H1 (cell line): ENCODE measurements around the gene CACNA1C. TPM values are rescaled to one million over a fixed set of nuclear protein-coding genes. Genes with fewer than 3 reads are reported as not detected.

Experiments used
- CTCF ChIA-PET: fragments of 300-600 bp; sonication (Branson Sonifier 250); formaldehyde crosslinking; loops from one replicate; lab custom pipeline; 2021; ENCODE audit not compliant: partially characterized antibody; lab: Charles Lee
- POLR2A ChIA-PET: fragments of 300-600 bp; sonication (Branson Sonifier 250); formaldehyde crosslinking; loops from one replicate; lab custom pipeline; 2021; ENCODE audit warnings: inconsistent platforms; ENCODE audit not compliant: partially characterized antibody; lab: Charles Lee
- DNase-seq, 2 experiments: peaks; one replicate each; pipeline versions ENCODE4 v3.0.0 to v3.0.0-alpha.2; 2010 to 2022; ENCODE audit warnings: low spot score in 2 of 2, low read depth in 1 of 2, mixed read lengths in 1 of 2
- FAIRE-seq: peaks from 2 replicates; lab custom pipeline; 2011; peaks lifted over from hg19 to GRCh38; lab: Jason Lieb, UNC
- H2AFZ ChIP-seq: 2 replicates; pipeline ENCODE4 v1.8.1; 2012; ENCODE audit warnings: low read length, inconsistent platforms
- H2AK5ac ChIP-seq: 2 replicates; pipeline ENCODE4 v1.6.1; 2013; ENCODE audit warnings: low read depth, low read length
- H2BK120ac ChIP-seq: replicated peaks from 2 replicates; pipeline ENCODE3; 2013; ENCODE audit warnings: low read depth, low read length, inconsistent platforms
- H2BK12ac ChIP-seq: 2 replicates; pipeline ENCODE4 v1.6.1; 2013; ENCODE audit warnings: low read depth, low read length
- H2BK15ac ChIP-seq: 2 replicates; pipeline ENCODE4 v1.6.1; 2013; ENCODE audit warnings: low read length
- H2BK20ac ChIP-seq: 2 replicates; pipeline ENCODE4 v1.6.1; 2013; ENCODE audit warnings: low read length
- H2BK5ac ChIP-seq: 2 replicates; pipeline ENCODE4 v1.6.1; 2013; ENCODE audit warnings: low read depth, low read length
- H3K14ac ChIP-seq: 2 replicates; pipeline ENCODE4 v1.6.1; 2013; ENCODE audit warnings: inconsistent platforms; ENCODE audit not compliant: insufficient read length
- H3K18ac ChIP-seq: 2 replicates; pipeline ENCODE4 v1.6.1; 2013; ENCODE audit warnings: low read length; ENCODE audit errors: extremely low read depth
- H3K23ac ChIP-seq: 2 replicates; pipeline ENCODE4 v1.6.1; 2013; ENCODE audit warnings: inconsistent platforms; ENCODE audit not compliant: insufficient read length
- H3K23me2 ChIP-seq: 2 replicates; pipeline ENCODE4 v1.6.1; 2013; ENCODE audit warnings: low read depth, low read length
- H3K27ac ChIP-seq: 2 replicates; pipeline ENCODE4 v1.6.1; 2011; ENCODE audit warnings: low read depth, low read length, inconsistent platforms
- H3K27me3 ChIP-seq, 4 experiments: replicated peaks in 1 of 4; 1 replicate in 1 of 4; 2 replicates in 3 of 4; pipeline versions ENCODE4 v1.6.1 to v1.8.1; 2011 to 2013; ENCODE audit warnings: low read length in 3 of 4, mild to moderate bottlenecking in 3 of 4, inconsistent platforms in 2 of 4, mixed read lengths in 2 of 4, moderate library complexity in 1 of 4; ENCODE audit not compliant: control insufficient read depth in 3 of 4, insufficient read depth in 3 of 4; ENCODE audit errors: extremely low read depth in 1 of 4
- H3K36me3 ChIP-seq, 4 experiments: 2 replicates each; pipeline versions ENCODE4 v1.6.1 to v1.8.1; 2011 to 2013; ENCODE audit warnings: mild to moderate bottlenecking in 4 of 4, low read length in 3 of 4, moderate library complexity in 2 of 4, control low read depth in 1 of 4, inconsistent platforms in 1 of 4; ENCODE audit not compliant: insufficient read depth in 4 of 4, control insufficient read depth in 2 of 4
- H3K4ac ChIP-seq: replicated peaks from 2 replicates; pipeline ENCODE3; 2013; ENCODE audit warnings: low read length, low read depth, mixed read lengths, inconsistent platforms; ENCODE audit not compliant: insufficient read length
- H3K4me1 ChIP-seq, 4 experiments: replicated peaks in 1 of 4; 1 replicate in 1 of 4; 2 replicates in 3 of 4; pipeline versions ENCODE4 v1.6.1 to v1.8.1; 2011 to 2013; ENCODE audit warnings: low read length in 3 of 4, inconsistent platforms in 2 of 4, mixed read lengths in 1 of 4; ENCODE audit not compliant: insufficient read depth in 4 of 4, control insufficient read depth in 3 of 4
- H3K4me2 ChIP-seq, 2 experiments: 2 replicates each; pipeline versions ENCODE4 v1.6.1 to v1.8.1; 2011 to 2013; ENCODE audit warnings: low read depth in 2 of 2, low read length in 2 of 2, control low read depth in 1 of 2, inconsistent platforms in 1 of 2, mild to moderate bottlenecking in 1 of 2; ENCODE audit not compliant: insufficient read depth in 1 of 2
- H3K4me3 ChIP-seq, 4 experiments: fragments of 200-600, 300-600 bp in 1 of 4; sonication (generic), shearing (Covaris generic), sonication (Bioruptor Twin) in 1 of 4; 2 replicates each; pipeline versions ENCODE4 v1.5.1 to v1.8.1; 2011 to 2016; ENCODE audit warnings: low read length in 4 of 4, low read depth in 3 of 4, control low read depth in 2 of 4, inconsistent platforms in 2 of 4, mild to moderate bottlenecking in 2 of 4, mixed read lengths in 1 of 4, moderate library complexity in 1 of 4; ENCODE audit not compliant: insufficient read depth in 2 of 4; ENCODE audit errors: extremely low read depth in 1 of 4
- H3K56ac ChIP-seq: replicated peaks from 2 replicates; pipeline ENCODE3; 2013; ENCODE audit warnings: low read depth, mild to moderate bottlenecking, mixed read lengths, low read length, inconsistent platforms; ENCODE audit not compliant: insufficient read length
- H3K79me1 ChIP-seq: 2 replicates; pipeline ENCODE4 v1.6.1; 2013; ENCODE audit warnings: low read depth, low read length, control low read depth
- H3K79me2 ChIP-seq, 2 experiments: 2 replicates each; pipeline versions ENCODE4 v1.6.1 to v1.8.1; 2012 to 2013; ENCODE audit warnings: low read length in 2 of 2, mild to moderate bottlenecking in 2 of 2, inconsistent platforms in 1 of 2; ENCODE audit not compliant: insufficient read depth in 2 of 2, control insufficient read depth in 1 of 2
- H3K9ac ChIP-seq, 4 experiments: replicated peaks in 1 of 4; 1 replicate in 1 of 4; 2 replicates in 3 of 4; pipeline versions ENCODE4 v1.6.1 to v1.8.1; 2011 to 2013; ENCODE audit warnings: low read depth in 3 of 4, low read length in 3 of 4, control low read depth in 2 of 4, mild to moderate bottlenecking in 2 of 4, moderate library complexity in 2 of 4, inconsistent platforms in 1 of 4; ENCODE audit errors: extremely low read depth in 1 of 4
- H3K9me3 ChIP-seq, 2 experiments: 2 replicates each; pipeline versions ENCODE4 v1.6.1 to v1.8.1; 2012 to 2013; ENCODE audit warnings: mild to moderate bottlenecking in 2 of 2, moderate library complexity in 2 of 2, control low read depth in 1 of 2, inconsistent platforms in 1 of 2, low read depth in 1 of 2, low read length in 1 of 2, mixed read lengths in 1 of 2; ENCODE audit not compliant: insufficient read depth in 2 of 2
- H4K20me1 ChIP-seq, 2 experiments: replicated peaks in 1 of 2; 2 replicates each; pipeline versions ENCODE3 to v1.8.1; 2011 to 2013; ENCODE audit warnings: inconsistent platforms in 2 of 2, low read length in 2 of 2, mild to moderate bottlenecking in 1 of 2; ENCODE audit not compliant: insufficient read depth in 2 of 2, control insufficient read depth in 1 of 2
- H4K5ac ChIP-seq: 2 replicates; pipeline ENCODE4 v1.6.1; 2013; ENCODE audit warnings: low read length, low read depth, mixed read lengths, inconsistent platforms; ENCODE audit not compliant: insufficient read length
- H4K8ac ChIP-seq: 2 replicates; pipeline ENCODE4 v1.8.0; 2013; ENCODE audit warnings: mild to moderate bottlenecking, moderate library complexity, low read length, inconsistent platforms; ENCODE audit not compliant: insufficient read depth; ENCODE audit errors: extremely low read depth
- H4K91ac ChIP-seq: replicated peaks from 2 replicates; pipeline ENCODE3; 2013; ENCODE audit warnings: low read length, mixed read lengths, inconsistent platforms; ENCODE audit not compliant: insufficient read length
- CBX8 ChIP-seq: fragments of 300-800, 300-1000 bp; sonication (generic); IDR thresholded peaks from 2 replicates; pipeline ENCODE4 v1.7.1; 2016; ENCODE audit warnings: low read depth, low read length, borderline replicate concordance
- CTBP2 ChIP-seq: IDR thresholded peaks from 2 replicates; pipeline ENCODE4 v1.7.0; 2011; ENCODE audit warnings: borderline replicate concordance, mild to moderate bottlenecking, moderate library complexity, mixed read lengths, low read length; ENCODE audit not compliant: insufficient read depth, insufficient read length
- KDM4A ChIP-seq: IDR thresholded peaks from one replicate; pipeline ENCODE4 v1.7.1; 2012; ENCODE audit warnings: low read depth, mild to moderate bottlenecking, moderate library complexity, low read length, inconsistent platforms; ENCODE audit not compliant: severe bottlenecking
- KDM5A ChIP-seq: fragments of 200-600 bp; IDR thresholded peaks from 2 replicates; pipeline ENCODE4 v1.7.1; 2012; ENCODE audit warnings: mild to moderate bottlenecking, low read length, inconsistent platforms, mixed read lengths
- MAFK ChIP-seq: IDR thresholded peaks from 2 replicates; pipeline ENCODE4 v1.6.1; 2012; ENCODE audit warnings: low read depth, mild to moderate bottlenecking, improper control_type of control experiment, low read length
- PHF8 ChIP-seq: fragments of 200-600 bp; sonication (generic); conservative IDR thresholded peaks from 2 replicates; pipeline ENCODE4 v1.7.1; 2012; ENCODE audit warnings: low read depth, mild to moderate bottlenecking, inconsistent platforms, low read length, moderate library complexity
- RBBP5 ChIP-seq: IDR thresholded peaks from 2 replicates; pipeline ENCODE4 v1.7.1; 2012; ENCODE audit warnings: low read depth, mild to moderate bottlenecking, inconsistent platforms, low read length, moderate library complexity, borderline replicate concordance
- RXRA ChIP-seq: IDR thresholded peaks from 2 replicates; pipeline ENCODE4 v1.6.1; 2011; ENCODE audit warnings: low read depth, mild to moderate bottlenecking, low read length, moderate library complexity; ENCODE audit not compliant: insufficient read depth
- SIRT6 ChIP-seq: IDR thresholded peaks from one replicate; pipeline ENCODE4 v1.7.1; 2012; ENCODE audit warnings: low read length, inconsistent platforms
- SP1 ChIP-seq: IDR thresholded peaks from 2 replicates; pipeline ENCODE4 v1.6.1; 2011; ENCODE audit warnings: low read depth, low read length
- TAF7 ChIP-seq: optimal IDR thresholded peaks from 2 replicates; pipeline ENCODE3; 2011; ENCODE audit warnings: low read depth, mild to moderate bottlenecking, inconsistent platforms, low read length, moderate library complexity, borderline replicate concordance
- TCF12 ChIP-seq: IDR thresholded peaks from 2 replicates; pipeline ENCODE4 v1.6.1; 2011; ENCODE audit warnings: low read depth, mild to moderate bottlenecking, low read length
- WGBS, 2 experiments: shearing (Covaris generic) in 1 of 2; methylation state at CpG; one replicate each; pipeline versions ENCODE4 v1.1.6 to v1.1.7; 2013 to 2015; ENCODE audit warnings: low lambda C conversion rate in 2 of 2, mixed read lengths in 2 of 2, inconsistent platforms in 1 of 2, low coverage in 1 of 2, missing lambda C conversion rate in 1 of 2; ENCODE audit not compliant: insufficient replicate concordance in 2 of 2, insufficient coverage in 1 of 2, insufficient read length in 1 of 2; ENCODE audit errors: extremely low coverage in 1 of 2, missing lambda C conversion rate in 1 of 2; 5-methylcytosine and 5-hydroxymethylcytosine counted together
- polyA plus RNA-seq, 7 experiments: library from polyadenylated mRNA; depleted of rRNA in 3 of 7; stranded (reverse) in 5 of 7; unstranded in 2 of 7; fragments of >200 nt in 5 of 7; fragments of 200-250 nt in 2 of 7; gene quantifications; 1 replicate in 5 of 7; 2 replicates in 1 of 7; 4 replicates in 1 of 7; pipeline versions ENCODE4 v1.2.1 to v1.2.3, GENCODE V29; 2011 to 2013; ENCODE audit warnings: missing spikeins in 2 of 7, mixed read lengths in 2 of 7
- total RNA-seq: library from RNA; stranded (reverse); fragmentation: NEBNext Ultra II Directional; extraction: Animal tissue kit (Norgen Biotek cat#: 25700); gene quantifications from 2 replicates; pipeline ENCODE4 v1.2.1, GENCODE V29; 2021
- TF ChIP-seq, protein P1 (sequence below): IDR thresholded peaks from 2 replicates; pipeline ENCODE4 v1.6.1; 2011; ENCODE audit warnings: low read length, improper control_type of control experiment

CACNA1C gene
- total and polyA plus RNA-seq, 2 of the 8 experiments (the other 6 are each of a cell fraction or from before 2014, with no cell fraction given), result 1.3 TPM

DNA sequence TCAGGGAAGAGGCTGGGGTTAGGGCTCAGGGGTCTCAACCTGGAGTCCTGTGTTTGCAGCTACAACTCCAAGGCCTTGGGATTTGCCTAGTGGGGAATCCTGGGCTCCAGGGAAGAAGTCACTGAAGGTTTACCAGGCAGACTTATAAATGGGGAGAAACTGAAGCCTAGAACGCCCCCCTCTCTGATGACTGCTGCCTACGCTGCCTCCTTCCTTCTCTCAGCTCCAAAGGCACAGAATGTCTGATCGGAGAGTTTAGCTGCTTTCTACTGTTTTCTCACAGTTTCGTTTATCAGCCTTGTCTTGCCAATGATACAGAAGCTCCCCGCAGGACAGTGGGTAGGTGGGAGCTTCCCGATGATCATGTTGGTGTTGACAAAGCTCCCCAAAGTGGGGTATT, 101.7 kb downstream of the CACNA1C start:
- H3K4me1 ChIP-seq, result peaks cover 0 to 2% (median 0%) of the 10 kb centered on the region in 4 experiments; a peak in 2 of 7 replicates
- CTCF ChIA-PET, result interaction anchor here (0.9 to 1.3 kb wide), 3 partner anchors 9 to 98 kb away, joined by 3 to 5 read pairs (median 3); no protein-coding TSS in a partner anchor
- no peaks in the 10 kb centered on the region for H3K36me3 ChIP-seq
- no peak overlapping the region for H4K8ac ChIP-seq
- H3K9me3 ChIP-seq, result no peaks in the 10 kb centered on the region
- H4K5ac ChIP-seq, result no peak overlapping the region
- no peaks in the 10 kb centered on the region for H3K79me1 ChIP-seq
- H2BK15ac ChIP-seq, result no peak overlapping the region
- H3K23ac ChIP-seq, result no peak overlapping the region
- FAIRE-seq, result no peak
- WGBS, 2 experiments, result 93% methylated on average over 6 of the region's 6 CpGs; no CpG with 5 or more reads in 1 of the 2 experiments
- H3K4ac ChIP-seq, result no peak overlapping the region
- DNase-seq, result no peak
- POLR2A ChIA-PET, result no interaction called here
- no peak overlapping the region for H3K9ac ChIP-seq
- no peak overlapping the region for H2AK5ac ChIP-seq
- no peak overlapping the region for H3K4me2 ChIP-seq
- no peaks in the 10 kb centered on the region for H3K23me2 ChIP-seq
- H2AFZ ChIP-seq, result no peak overlapping the region
- no peak overlapping the region for H2BK120ac ChIP-seq
- no peak overlapping the region for H3K14ac ChIP-seq
- H3K79me2 ChIP-seq, result no peaks in the 10 kb centered on the region
- H3K4me3 ChIP-seq, result no peak overlapping the region
- no peak overlapping the region for H3K27ac ChIP-seq
- no peak overlapping the region for H2BK12ac ChIP-seq
- no peaks in the 10 kb centered on the region for H4K20me1 ChIP-seq
- H4K91ac ChIP-seq, result no peak overlapping the region
- no peaks in the 10 kb centered on the region for H3K27me3 ChIP-seq
- H2BK5ac ChIP-seq, result no peak overlapping the region
- no peak overlapping the region for H3K18ac ChIP-seq
- H2BK20ac ChIP-seq, result no peak overlapping the region
- no peak overlapping the region for H3K56ac ChIP-seq
- TF ChIP-seq CTBP2, result no peak
- no peak for TF ChIP-seq SIRT6
- TF ChIP-seq TCF12, result no peak
- TF ChIP-seq KDM4A, result no peak
- TF ChIP-seq, protein P1, sequence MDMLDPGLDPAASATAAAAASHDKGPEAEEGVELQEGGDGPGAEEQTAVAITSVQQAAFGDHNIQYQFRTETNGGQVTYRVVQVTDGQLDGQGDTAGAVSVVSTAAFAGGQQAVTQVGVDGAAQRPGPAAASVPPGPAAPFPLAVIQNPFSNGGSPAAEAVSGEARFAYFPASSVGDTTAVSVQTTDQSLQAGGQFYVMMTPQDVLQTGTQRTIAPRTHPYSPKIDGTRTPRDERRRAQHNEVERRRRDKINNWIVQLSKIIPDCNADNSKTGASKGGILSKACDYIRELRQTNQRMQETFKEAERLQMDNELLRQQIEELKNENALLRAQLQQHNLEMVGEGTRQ, result no peak
- TF ChIP-seq RBBP5, result no peak
- TF ChIP-seq PHF8, result no peak
- TF ChIP-seq TAF7, result no peak
- no peak for TF ChIP-seq KDM5A
- no peak for TF ChIP-seq SP1
- TF ChIP-seq MAFK, result no peak
- TF ChIP-seq CBX8, result no peak
- no peak for TF ChIP-seq RXRA
